Panc1 (cell line): ENCODE measurements around the gene REELD1. TPM values are rescaled to one million over a fixed set of nuclear protein-coding genes. Genes with fewer than 3 reads are reported as not detected.

Experiments
- ATAC-seq: fragments of 200-7000 bp; cut with Tn5 transposase; 2 replicates; pipeline ENCODE4 v1.9.1; 2020; ENCODE audit warnings: mild to moderate bottlenecking, moderate library complexity
- BruUV-seq: library from RNA; stranded (reverse); fragments of 400-500 nt; replicated peaks from 2 replicates; lab custom pipeline; 2021; lab: Mats Ljungman, UMichigan
- CTCF ChIA-PET: fragments of 300-600 bp; sonication (Branson Sonifier 250); formaldehyde crosslinking; loops from one replicate; lab custom pipeline; 2022; ENCODE audit warnings: antibody characterized with exemption; lab: Charles Lee
- POLR2A ChIA-PET: fragments of 300-600 bp; sonication (Branson Sonifier 250); formaldehyde crosslinking; loops from one replicate; lab custom pipeline; 2022; ENCODE audit warnings: antibody characterized with exemption; lab: Charles Lee
- DNase-seq: peaks from one replicate; pipeline ENCODE4 v3.0.0-alpha.2; 2010; ENCODE audit warnings: low read depth, low spot score
- H3K27ac ChIP-seq: 2 replicates; pipeline ENCODE4 v1.5.1; 2011; ENCODE audit warnings: mild to moderate bottlenecking, low read length, inconsistent platforms
- H3K27me3 ChIP-seq: fragments of 200-500 bp; sonication (Bioruptor generic); 2 replicates; pipeline ENCODE4 v1.6.0; 2014; ENCODE audit warnings: low read length, inconsistent platforms; ENCODE audit not compliant: control insufficient read depth, insufficient read depth
- H3K36me3 ChIP-seq: fragments of 200-500 bp; sonication (Bioruptor generic); 2 replicates; pipeline ENCODE4 v1.5.1; 2014; ENCODE audit warnings: inconsistent platforms, mild to moderate bottlenecking, low read length, moderate library complexity; ENCODE audit not compliant: control insufficient read depth, insufficient read depth
- H3K4me1 ChIP-seq: 2 replicates; pipeline ENCODE4 v1.5.1; 2011; ENCODE audit warnings: inconsistent platforms, mild to moderate bottlenecking, low read length, moderate library complexity; ENCODE audit not compliant: control insufficient read depth, insufficient read depth
- H3K4me3 ChIP-seq, 2 experiments: 2 replicates each; pipeline ENCODE4 v1.5.1; 2011 to 2012; ENCODE audit warnings: low read depth in 2 of 2, low read length in 2 of 2, mild to moderate bottlenecking in 2 of 2, inconsistent platforms in 1 of 2, moderate library complexity in 1 of 2
- H3K9me3 ChIP-seq: fragments of 200-500 bp; sonication (Bioruptor generic); 2 replicates; pipeline ENCODE4 v1.5.1; 2014; ENCODE audit warnings: low read depth, mild to moderate bottlenecking, inconsistent platforms, low read length, moderate library complexity; ENCODE audit not compliant: control insufficient read depth, insufficient read depth
- POLR2AphosphoS5 ChIP-seq: IDR thresholded peaks from 2 replicates; pipeline ENCODE4 v1.6.1; 2012; ENCODE audit warnings: mild to moderate bottlenecking, low read depth, low read length, moderate library complexity
- SIN3A ChIP-seq: IDR thresholded peaks from 2 replicates; pipeline ENCODE4 v1.6.1; 2012; ENCODE audit warnings: low read depth, mild to moderate bottlenecking, low read length, moderate library complexity, borderline replicate concordance; ENCODE audit not compliant: insufficient read depth
- TCF7L2 ChIP-seq: IDR thresholded peaks from 2 replicates; pipeline ENCODE4 v1.6.1; 2011; ENCODE audit warnings: mild to moderate bottlenecking, low read depth, low read length, inconsistent platforms
- in situ Hi-C: cut with HindIII; loops from 2 replicates; pipeline ENCODE4 v1.10.0; 2016; ENCODE audit warnings: low sequenced_read_pairs, low pct_unique_long_range_greater_than_20kb
- intact Hi-C: fragments of 100-400 bp; cut with micrococcal nuclease; formaldehyde crosslinking; loops from one replicate; pipeline ENCODE4 v1.10.0; 2022; ENCODE audit not compliant: unreplicated experiment
- total RNA-seq: library from RNA; stranded (reverse); gene quantifications from one replicate; pipeline ENCODE4 v1.2.1, GENCODE V29; 2021; ENCODE audit not compliant: unreplicated experiment
- TF ChIP-seq, protein P1 (sequence below): fragments of 450-650 bp; IDR thresholded peaks from 2 replicates; pipeline ENCODE4 v1.5.1; 2017; ENCODE audit warnings: mild to moderate bottlenecking
- TF ChIP-seq, protein P2 (sequence below), 2 experiments: IDR thresholded peaks; 2 replicates each; pipeline ENCODE4 v1.6.1; 2011 to 2012; ENCODE audit warnings: low read depth in 2 of 2, control low read depth in 1 of 2, low read length in 1 of 2, mild to moderate bottlenecking in 1 of 2, moderate library complexity in 1 of 2; ENCODE audit not compliant: insufficient read depth in 1 of 2

REELD1 gene
- total RNA-seq, 1 experiment from 2014 or later, result not detected

DNA sequence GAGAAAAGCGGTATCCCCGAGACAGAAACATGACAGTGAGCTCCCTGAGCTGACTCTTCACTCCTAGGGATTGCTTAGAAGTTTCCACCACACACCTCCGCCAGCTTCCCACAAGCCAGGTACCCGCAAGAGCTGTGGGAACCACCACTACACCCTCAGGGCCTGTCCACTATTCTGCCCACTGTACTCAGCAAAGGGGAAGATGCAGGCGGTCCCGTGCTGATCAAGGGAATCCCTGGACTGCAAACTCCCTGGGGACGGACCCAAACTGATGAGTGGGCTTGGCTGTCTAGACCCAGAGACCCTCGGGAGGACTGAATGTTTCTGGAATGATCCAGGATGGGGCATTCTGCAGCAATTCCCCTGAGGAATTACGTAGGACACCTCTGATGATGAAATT, 30.2 kb downstream of the REELD1 start:
- in situ Hi-C loops, result no loop called here
- no peak overlapping the region for H3K27ac ChIP-seq
- H3K4me3 ChIP-seq, result no peak overlapping the region
- POLR2A ChIA-PET, result interaction anchor here (0.6 kb wide), 1 partner anchor 82 kb away, joined by 4 read pairs; no protein-coding TSS in a partner anchor
- no peak for DNase-seq
- H3K4me1 ChIP-seq, result no peaks in the 10 kb centered on the region
- no peaks in the 10 kb centered on the region for H3K27me3 ChIP-seq
- TF ChIP-seq SIN3A (no peak), POLR2AphosphoS5 (no peak)
- TF ChIP-seq, protein P1, sequence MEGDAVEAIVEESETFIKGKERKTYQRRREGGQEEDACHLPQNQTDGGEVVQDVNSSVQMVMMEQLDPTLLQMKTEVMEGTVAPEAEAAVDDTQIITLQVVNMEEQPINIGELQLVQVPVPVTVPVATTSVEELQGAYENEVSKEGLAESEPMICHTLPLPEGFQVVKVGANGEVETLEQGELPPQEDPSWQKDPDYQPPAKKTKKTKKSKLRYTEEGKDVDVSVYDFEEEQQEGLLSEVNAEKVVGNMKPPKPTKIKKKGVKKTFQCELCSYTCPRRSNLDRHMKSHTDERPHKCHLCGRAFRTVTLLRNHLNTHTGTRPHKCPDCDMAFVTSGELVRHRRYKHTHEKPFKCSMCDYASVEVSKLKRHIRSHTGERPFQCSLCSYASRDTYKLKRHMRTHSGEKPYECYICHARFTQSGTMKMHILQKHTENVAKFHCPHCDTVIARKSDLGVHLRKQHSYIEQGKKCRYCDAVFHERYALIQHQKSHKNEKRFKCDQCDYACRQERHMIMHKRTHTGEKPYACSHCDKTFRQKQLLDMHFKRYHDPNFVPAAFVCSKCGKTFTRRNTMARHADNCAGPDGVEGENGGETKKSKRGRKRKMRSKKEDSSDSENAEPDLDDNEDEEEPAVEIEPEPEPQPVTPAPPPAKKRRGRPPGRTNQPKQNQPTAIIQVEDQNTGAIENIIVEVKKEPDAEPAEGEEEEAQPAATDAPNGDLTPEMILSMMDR, result no peak
- TF ChIP-seq, protein P2, sequence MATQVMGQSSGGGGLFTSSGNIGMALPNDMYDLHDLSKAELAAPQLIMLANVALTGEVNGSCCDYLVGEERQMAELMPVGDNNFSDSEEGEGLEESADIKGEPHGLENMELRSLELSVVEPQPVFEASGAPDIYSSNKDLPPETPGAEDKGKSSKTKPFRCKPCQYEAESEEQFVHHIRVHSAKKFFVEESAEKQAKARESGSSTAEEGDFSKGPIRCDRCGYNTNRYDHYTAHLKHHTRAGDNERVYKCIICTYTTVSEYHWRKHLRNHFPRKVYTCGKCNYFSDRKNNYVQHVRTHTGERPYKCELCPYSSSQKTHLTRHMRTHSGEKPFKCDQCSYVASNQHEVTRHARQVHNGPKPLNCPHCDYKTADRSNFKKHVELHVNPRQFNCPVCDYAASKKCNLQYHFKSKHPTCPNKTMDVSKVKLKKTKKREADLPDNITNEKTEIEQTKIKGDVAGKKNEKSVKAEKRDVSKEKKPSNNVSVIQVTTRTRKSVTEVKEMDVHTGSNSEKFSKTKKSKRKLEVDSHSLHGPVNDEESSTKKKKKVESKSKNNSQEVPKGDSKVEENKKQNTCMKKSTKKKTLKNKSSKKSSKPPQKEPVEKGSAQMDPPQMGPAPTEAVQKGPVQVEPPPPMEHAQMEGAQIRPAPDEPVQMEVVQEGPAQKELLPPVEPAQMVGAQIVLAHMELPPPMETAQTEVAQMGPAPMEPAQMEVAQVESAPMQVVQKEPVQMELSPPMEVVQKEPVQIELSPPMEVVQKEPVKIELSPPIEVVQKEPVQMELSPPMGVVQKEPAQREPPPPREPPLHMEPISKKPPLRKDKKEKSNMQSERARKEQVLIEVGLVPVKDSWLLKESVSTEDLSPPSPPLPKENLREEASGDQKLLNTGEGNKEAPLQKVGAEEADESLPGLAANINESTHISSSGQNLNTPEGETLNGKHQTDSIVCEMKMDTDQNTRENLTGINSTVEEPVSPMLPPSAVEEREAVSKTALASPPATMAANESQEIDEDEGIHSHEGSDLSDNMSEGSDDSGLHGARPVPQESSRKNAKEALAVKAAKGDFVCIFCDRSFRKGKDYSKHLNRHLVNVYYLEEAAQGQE (IDR thresholded peaks at IDR 0.05; ENCODE audit: insufficient read depth in 1 of 2, low read depth in 2 of 2, low read length in 1 of 2), result no peak
- no TSS peak for BruUV-seq
- no peak for ATAC-seq
- H3K9me3 ChIP-seq, result no peaks in the 10 kb centered on the region
- intact Hi-C loops, result no loop called here
- CTCF ChIA-PET, result no interaction called here
- H3K36me3 ChIP-seq, result no peaks in the 10 kb centered on the region

DNA sequence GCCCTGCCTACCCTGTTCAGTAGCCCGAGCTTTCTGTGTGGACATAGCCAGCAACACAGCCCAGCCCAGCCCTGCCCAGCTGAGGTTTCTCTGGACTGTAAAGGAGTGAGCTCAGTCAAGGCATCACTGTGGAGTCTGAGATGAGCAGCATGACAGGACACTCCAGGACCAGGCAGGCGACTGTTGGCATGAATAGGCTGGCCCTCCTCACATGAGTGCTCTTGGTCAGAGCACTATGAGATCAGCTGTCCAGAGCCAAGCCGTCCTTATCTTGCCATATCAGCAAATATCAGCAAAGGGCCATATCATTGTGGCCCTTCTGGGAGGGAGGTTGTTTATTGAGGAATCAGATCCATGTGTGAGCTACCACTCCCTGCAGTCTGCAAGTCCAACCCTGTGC, 30.9 kb downstream of the REELD1 start:
- no TSS peak for BruUV-seq
- Histone ChIP-seq H3K27me3 (no peaks in the 10 kb centered on the region), H3K36me3 (no peaks in the 10 kb centered on the region), H3K4me3 (no peak overlapping the region), H3K27ac (no peak overlapping the region), H3K9me3 (no peaks in the 10 kb centered on the region), H3K4me1 (no peaks in the 10 kb centered on the region)
- TF ChIP-seq SIN3A, result no peak
- TF ChIP-seq, protein P1, result no peak
- TF ChIP-seq, protein P2 (IDR thresholded peaks at IDR 0.05; ENCODE audit: insufficient read depth in 1 of 2, low read depth in 2 of 2, low read length in 1 of 2), result no peak
- no peak for TF ChIP-seq POLR2AphosphoS5
- TF ChIP-seq TCF7L2, result no peak
- POLR2A ChIA-PET, result no interaction called here
- DNase-seq (no peak), ATAC-seq (no peak)
- CTCF ChIA-PET, result no interaction called here
- intact Hi-C loops, result no loop called here
- in situ Hi-C loops, result no loop called here
